Breast epithelium (tissue), 3 donors: ENCODE measurements around the gene MAP2K5.

Source experiments
- POLR2AphosphoS5 ChIP-seq, 3 donors: sonication (generic); formaldehyde crosslinking; IDR thresholded peaks; one replicate each; pipeline ENCODE4 v1.6.1; 2017; ENCODE audit warnings: antibody characterized with exemption in 3 of 3
- TF ChIP-seq, protein P1 (sequence below), 3 donors: fragments of 450-650 bp; IDR thresholded peaks; one replicate each; pipeline ENCODE4 v1.5.1; 2016 to 2017; ENCODE audit warnings: antibody characterized with exemption in 3 of 3, mild to moderate bottlenecking in 3 of 3, moderate library complexity in 3 of 3

DNA sequence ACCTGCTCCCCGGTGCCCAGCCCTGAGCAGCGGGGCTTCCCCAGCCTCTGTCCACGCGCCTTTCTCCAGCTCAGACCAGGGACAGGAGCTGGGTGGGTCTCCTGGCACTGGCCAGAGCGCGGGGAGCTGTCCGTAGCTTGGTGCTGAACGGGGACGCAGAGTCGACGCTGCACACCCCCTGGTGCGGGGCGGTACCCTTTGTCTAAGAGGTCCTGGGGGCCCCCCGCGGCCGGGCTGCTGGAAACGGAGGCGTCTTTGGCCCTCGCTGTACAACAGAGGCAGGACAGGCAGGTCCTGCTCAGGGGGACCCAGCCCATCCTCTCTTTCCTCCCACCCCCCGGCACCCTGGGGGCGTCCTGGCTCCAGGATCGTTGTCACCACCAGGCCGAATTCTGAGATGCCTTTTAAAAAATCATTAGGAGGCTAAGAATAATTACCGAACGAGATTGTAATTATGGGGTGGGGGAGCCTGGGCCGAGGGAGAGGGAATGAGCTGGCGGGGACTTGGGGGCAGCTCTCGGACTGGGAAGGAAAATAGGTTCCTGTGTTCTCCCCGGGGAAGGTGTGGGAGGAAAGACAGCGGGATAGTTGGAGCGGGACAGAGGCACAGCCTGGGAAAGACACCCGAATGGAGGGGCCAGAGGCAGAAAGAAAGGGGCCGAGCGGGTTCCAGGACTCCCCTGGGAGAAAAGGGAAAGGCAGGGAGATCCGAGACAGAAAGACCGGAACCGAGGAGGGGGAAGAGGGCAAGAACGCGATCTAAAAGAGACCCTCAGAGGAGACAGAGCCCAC is 278.7 kb downstream of the MAP2K5 start:
- TF ChIP-seq, protein P1, sequence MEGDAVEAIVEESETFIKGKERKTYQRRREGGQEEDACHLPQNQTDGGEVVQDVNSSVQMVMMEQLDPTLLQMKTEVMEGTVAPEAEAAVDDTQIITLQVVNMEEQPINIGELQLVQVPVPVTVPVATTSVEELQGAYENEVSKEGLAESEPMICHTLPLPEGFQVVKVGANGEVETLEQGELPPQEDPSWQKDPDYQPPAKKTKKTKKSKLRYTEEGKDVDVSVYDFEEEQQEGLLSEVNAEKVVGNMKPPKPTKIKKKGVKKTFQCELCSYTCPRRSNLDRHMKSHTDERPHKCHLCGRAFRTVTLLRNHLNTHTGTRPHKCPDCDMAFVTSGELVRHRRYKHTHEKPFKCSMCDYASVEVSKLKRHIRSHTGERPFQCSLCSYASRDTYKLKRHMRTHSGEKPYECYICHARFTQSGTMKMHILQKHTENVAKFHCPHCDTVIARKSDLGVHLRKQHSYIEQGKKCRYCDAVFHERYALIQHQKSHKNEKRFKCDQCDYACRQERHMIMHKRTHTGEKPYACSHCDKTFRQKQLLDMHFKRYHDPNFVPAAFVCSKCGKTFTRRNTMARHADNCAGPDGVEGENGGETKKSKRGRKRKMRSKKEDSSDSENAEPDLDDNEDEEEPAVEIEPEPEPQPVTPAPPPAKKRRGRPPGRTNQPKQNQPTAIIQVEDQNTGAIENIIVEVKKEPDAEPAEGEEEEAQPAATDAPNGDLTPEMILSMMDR (IDR thresholded peaks at IDR 0.05): no peak
- no peak for TF ChIP-seq POLR2AphosphoS5 (IDR thresholded peaks at IDR 0.05)
